T1000 (cell line): Measurements from ENCODE around the gene BLM.

Source experiments
- DNase-seq: peaks from one replicate; lab custom pipeline; 2025; ENCODE audit warnings: mixed read lengths; lab: John Stamatoyannopoulos, UW

Gene BLM

GRCh38 chr15:90851114-90851513, 134.0 kb downstream of the BLM start:
- DNase-seq: no peak

DNA sequence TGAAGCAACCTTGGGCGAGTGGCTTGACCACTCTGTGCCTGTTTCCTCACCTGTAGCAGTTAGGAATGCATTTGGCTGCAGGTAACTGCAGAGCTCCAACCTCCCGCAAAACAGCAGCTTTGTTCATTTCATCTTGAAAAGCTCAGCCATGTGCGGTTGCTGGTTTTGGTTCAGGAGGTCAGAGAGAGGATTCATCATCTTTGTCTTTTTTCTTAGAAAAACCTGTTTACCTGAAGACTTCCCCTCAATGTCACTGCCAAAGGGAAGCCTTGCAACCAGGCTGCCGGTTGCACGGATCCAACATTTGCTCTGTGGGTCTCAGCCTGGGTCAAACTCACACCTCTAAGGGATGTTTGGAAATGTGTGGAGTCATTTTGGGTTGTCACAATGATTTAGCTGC, 134.8 kb downstream of the BLM start:
- DNase-seq: no peak

DNA sequence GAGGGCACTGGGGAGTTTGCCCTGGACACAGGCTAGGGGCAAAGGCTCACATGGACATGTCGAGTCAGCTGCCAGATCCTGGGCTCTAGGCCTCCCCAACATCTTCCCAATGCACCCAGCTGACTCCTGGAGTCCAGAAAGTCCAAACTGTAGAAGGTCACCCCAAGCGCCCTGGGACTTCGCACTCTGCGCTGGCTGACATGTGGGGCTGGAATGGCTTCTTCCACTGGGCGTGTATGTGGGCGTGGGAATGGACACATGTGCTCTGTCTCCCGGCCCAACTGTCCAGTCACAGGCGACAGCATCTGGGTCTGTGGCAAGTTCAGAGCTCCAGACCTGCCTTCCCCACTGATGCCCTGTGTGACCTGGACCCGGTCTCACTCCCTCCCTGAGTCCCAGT, 138.0 kb downstream of the BLM start:
- no peak for DNase-seq

GRCh38 chr15:90857337-90857736, 140.2 kb downstream of the BLM start:
- DNase-seq: no peak

- no peak for DNase-seq
These were observed 140.8 kb downstream of the BLM start for GRCh38 chr15:90857883-90858443.

DNA sequence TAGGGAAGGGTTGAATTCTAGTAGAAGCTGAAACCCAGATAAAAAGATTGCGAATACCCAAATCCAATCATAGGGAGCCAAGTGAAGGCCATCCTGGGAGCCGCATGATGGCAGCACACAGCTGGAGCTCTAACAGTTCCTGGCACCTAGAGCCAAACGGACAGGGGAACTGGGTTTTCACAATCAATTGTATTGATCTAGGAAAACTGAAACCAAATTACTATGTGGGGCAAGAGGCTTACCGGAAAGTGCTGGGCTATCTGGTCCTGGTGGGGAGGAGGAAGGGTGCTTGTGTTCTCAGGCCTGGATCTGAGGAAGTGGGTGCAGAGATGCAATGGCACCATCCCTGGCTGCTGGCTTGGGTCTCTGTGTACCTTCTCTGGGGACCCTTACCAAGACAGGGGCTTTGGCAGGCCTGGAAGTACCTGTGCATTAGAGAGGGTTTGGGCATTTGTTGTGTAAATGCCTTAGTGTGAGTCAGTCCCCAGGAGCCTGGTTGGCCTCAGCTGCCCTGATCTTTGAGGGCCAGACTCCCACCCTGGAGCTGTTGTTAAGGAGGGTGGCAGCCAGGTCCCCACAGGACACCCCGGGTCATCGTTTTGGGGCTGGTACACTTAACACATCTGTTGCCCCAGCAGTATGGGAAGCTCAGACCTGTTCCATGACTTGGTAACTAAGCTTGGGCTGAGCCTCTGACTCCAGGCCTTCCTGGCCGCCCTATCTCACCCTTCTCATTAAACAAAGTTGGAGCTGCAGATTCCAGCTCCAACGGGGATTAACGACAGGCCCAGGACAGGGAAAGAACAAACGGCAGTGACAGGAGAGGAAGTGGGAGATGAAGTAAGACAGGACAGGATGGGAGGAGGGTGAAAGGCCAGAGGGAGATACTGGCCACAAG, 142.3 kb downstream of the BLM start:
- DNase-seq: no peak

DNA sequence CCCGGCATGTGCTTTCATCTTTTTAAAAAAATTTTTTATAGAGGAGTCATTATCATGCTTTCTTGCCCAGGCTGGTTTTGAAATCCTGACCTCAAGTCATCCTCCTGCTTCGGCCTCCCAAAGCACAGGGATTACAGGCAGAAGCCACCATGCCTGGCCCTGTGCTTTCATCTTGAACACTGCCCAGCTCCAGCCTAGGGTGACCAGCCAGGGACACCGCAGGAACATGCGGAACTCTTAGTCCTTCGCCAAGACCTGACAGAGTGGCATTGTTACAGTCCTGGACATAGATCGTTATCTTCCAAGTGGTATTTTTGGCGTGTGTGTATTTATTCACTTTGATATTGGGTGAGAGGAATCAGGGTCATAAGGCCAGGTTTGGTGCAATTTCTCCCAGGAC, 143.3 kb downstream of the BLM start:
- no peak for DNase-seq

DNA sequence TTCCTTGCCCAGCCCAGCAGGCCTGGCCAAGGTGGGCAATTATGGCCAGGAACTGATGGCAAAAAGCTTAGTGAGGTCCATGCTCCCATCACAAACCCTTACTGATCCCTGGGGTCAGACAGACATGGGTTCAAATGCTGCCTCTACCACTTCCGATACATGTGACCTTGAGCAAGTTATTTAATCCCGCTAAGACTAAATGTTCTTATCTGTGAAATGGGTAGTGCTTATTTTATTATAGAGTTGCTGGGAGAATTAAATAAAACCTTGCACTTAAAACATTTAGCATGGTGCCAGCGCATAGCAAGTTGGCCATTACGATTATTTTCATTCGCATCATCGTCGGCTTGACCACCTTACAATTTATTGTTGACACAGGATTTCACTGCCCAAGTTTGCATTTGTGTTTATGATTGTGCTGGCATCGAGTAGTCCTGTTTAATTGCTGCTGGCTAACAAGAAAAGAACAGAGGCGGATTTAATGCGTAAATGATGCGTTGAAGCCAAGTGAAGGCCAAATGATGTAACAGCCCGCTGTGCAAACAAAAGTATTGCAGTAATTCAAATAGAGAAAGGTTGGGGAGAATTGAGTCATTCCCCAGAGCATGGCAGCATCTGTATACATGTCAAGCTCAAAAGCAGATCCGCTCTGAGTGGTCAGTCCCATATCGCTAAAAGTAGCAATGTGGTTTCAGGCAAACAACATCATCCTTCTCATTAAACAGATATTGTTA, 144.0 kb downstream of the BLM start:
- DNase-seq: no peak

- no peak for DNase-seq
These were observed 145.3 kb downstream of the BLM start for GRCh38 chr15:90862487-90862886.

DNA sequence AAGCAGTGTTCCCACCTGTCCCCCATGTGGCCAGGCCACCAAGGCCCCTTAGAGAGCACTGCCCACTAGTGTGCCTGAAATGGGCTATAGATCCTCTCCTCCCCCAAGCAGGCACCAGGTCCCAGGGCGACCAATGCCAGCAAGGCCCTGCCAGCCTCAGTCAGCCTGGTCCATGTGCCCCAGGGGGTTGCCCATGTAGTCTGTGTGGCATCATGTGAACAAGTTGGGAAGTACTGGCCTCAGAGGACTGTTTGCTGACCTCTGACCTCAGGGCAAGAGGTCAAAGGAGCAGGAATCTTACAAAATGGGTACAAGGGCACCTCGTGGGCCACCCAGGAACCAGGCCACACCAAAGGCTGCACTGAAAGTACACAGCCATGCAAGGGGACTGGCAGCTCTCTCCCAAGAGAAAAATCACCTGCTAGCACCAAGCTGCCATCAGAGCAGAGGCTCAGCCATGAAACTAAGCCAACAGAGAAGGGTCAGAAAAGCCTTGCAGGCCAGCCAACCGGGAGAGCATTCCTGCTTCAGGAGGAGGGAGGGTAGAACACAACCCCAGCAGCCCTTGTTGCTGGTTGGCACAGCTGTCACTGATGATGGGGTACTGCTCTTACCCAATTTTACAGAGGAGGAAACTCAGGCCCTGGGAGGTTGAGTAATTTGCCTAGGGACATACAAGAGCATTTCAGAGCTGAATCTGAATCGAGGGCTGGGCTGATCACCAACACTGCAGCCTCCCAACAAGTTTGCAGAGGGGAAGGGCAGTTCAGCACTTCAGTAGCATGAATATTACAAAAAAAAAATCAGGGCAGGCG, 146.0 kb downstream of the BLM start:
- peak; percentile 67 for DNase-seq

GRCh38 chr15:90863987-90864386, 146.8 kb downstream of the BLM start:
- no peak for DNase-seq

DNA sequence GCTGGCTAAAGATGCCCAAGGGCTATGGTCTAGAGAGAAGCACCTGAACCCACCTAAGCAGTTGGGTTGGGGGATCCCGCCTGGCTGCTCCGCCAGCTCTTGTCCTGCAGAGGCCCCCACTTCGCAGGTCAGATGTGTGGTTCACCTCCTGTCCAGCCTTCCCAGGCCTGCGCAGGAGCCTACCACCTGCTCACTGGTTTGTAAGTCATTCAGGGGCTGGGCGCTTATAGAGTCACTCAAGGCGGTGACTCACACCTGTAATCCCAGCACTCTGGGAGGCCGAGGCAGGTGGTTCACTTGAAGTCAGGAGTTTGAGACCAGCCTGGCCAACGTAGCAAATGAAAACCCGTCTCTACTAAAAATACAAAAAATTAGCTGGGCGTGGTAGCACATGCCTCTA, 147.4 kb downstream of the BLM start:
- DNase-seq: no peak

DNA sequence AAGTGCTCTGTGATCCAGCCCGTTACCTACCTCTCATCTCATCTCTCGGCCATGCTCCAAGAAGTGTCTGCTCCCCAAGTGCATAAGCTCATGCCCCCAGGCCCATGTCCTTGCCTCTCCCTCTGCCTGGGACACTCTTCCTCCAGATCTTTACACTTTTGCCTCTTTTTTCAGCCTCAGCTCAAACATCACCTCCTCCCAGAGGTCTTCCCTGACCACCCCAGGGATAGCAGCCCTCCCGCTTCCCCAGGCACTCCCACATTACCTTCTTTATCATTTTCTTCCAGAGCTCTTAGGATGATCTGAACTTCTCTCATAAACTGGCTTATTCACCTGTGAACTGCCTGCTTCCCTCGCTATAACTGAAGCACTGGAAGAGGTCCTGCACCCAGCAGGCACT, 148.6 kb downstream of the BLM start:
- no peak for DNase-seq
